Measurements from ENCODE around the gene EEF1AKMT4.

EEF1AKMT4 gene

GRCh38 chr3:184249412-184250166, at the start of gene EEF1AKMT4:
Gene EEF1AKMT4 (plus strand): TSS chr3:184249672. CDS start chr3:184249695, 23 bp downstream.
- in situ Hi-C loops (cut with MboI; ENCODE audit: low sequenced_read_pairs), result no loop called here

- in situ Hi-C loops (cut with MboI; ENCODE audit: low sequenced_read_pairs), result no loop called here
Measured at GRCh38 chr3:184200825-184201224, 48.6 kb upstream of the EEF1AKMT4 start.

GRCh38 chr3:184203526-184203925, 45.9 kb upstream of the EEF1AKMT4 start:
- in situ Hi-C loops (cut with MboI; ENCODE audit: low sequenced_read_pairs), result no loop called here

- in situ Hi-C loops (cut with MboI; ENCODE audit: low sequenced_read_pairs), result no loop called here
Measured at GRCh38 chr3:184209146-184209923, 40.1 kb upstream of the EEF1AKMT4 start.

- in situ Hi-C loops (cut with MboI; ENCODE audit: low sequenced_read_pairs), result no loop called here
Measured at GRCh38 chr3:184211297-184211696, 38.2 kb upstream of the EEF1AKMT4 start.

- in situ Hi-C loops (cut with MboI; ENCODE audit: low sequenced_read_pairs), result no loop called here
Measured at GRCh38 chr3:184211718-184212117, 37.8 kb upstream of the EEF1AKMT4 start.

GRCh38 chr3:184218814-184219213, 30.7 kb upstream of the EEF1AKMT4 start:
- in situ Hi-C loops (cut with MboI; ENCODE audit: low sequenced_read_pairs), result no loop called here

GRCh38 chr3:184222521-184222920, 27.0 kb upstream of the EEF1AKMT4 start:
- in situ Hi-C loops (cut with MboI; ENCODE audit: low sequenced_read_pairs), result no loop called here

- in situ Hi-C loops (cut with MboI; ENCODE audit: low sequenced_read_pairs), result no loop called here
Measured at GRCh38 chr3:184223946-184224345, 25.5 kb upstream of the EEF1AKMT4 start.

- in situ Hi-C loops (cut with MboI; ENCODE audit: low sequenced_read_pairs), result no loop called here
Measured at GRCh38 chr3:184227481-184227935, 22.0 kb upstream of the EEF1AKMT4 start.

- in situ Hi-C loops (cut with MboI; ENCODE audit: low sequenced_read_pairs), result no loop called here
Measured at GRCh38 chr3:184228376-184229137, 20.9 kb upstream of the EEF1AKMT4 start.

GRCh38 chr3:184229394-184230080, 19.9 kb upstream of the EEF1AKMT4 start, which contains the start of gene VWA5B2:
Gene VWA5B2 (plus strand): TSS chr3:184229585. CDS start chr3:184230529, 944 bp downstream.
- in situ Hi-C loops (cut with MboI; ENCODE audit: low sequenced_read_pairs), result no loop called here

- in situ Hi-C loops (cut with MboI; ENCODE audit: low sequenced_read_pairs), result no loop called here
Measured at GRCh38 chr3:184230081-184230602, 19.3 kb upstream of the EEF1AKMT4 start.

GRCh38 chr3:184230603-184231528, 18.6 kb upstream of the EEF1AKMT4 start:
- in situ Hi-C loops (cut with MboI; ENCODE audit: low sequenced_read_pairs), result no loop called here

GRCh38 chr3:184231671-184232070, 17.8 kb upstream of the EEF1AKMT4 start:
- in situ Hi-C loops (cut with MboI; ENCODE audit: low sequenced_read_pairs), result no loop called here

GRCh38 chr3:184233127-184233843, 16.2 kb upstream of the EEF1AKMT4 start:
- in situ Hi-C loops (cut with MboI; ENCODE audit: low sequenced_read_pairs), result no loop called here

- in situ Hi-C loops (cut with MboI; ENCODE audit: low sequenced_read_pairs), result no loop called here
Measured at GRCh38 chr3:184234224-184234623, 15.2 kb upstream of the EEF1AKMT4 start.

GRCh38 chr3:184234671-184235380, 14.6 kb upstream of the EEF1AKMT4 start:
- in situ Hi-C loops (cut with MboI; ENCODE audit: low sequenced_read_pairs), result no loop called here

All from hTERT RPE-1 (cell line).